Left ventricle myocardium superior (tissue), 1 donor: ENCODE results near the gene CDCP1. TPM values are rescaled to one million over a fixed set of nuclear protein-coding genes. Genes with fewer than 3 reads are reported as not detected.
A peak's percentile ranks its signal among the peaks of the same experiment; 100 is the strongest.
"Not testable (repeated sequence)": the region's sequence is repeated elsewhere in the genome, so short reads cannot be mapped to it uniquely, and the experiment has no call there.

Source experiments
- ATAC-seq: fragments of 200-7000 bp; cut with Tn5 transposase; one replicate; pipeline ENCODE4 v1.9.1; 2020; ENCODE audit warnings: mild to moderate bottlenecking, moderate library complexity
- DNase-seq: peaks from one replicate; pipeline ENCODE4 v3.0.0-alpha.2; 2020
- intact Hi-C: fragments of 100-400 bp; cut with micrococcal nuclease; formaldehyde crosslinking; loops from one replicate; pipeline ENCODE4 v1.11.0; 2022
- total RNA-seq: library from RNA; stranded (reverse); fragmentation: NEBNext Ultra II Directional; extraction: Animal tissue kit (Norgen Biotek cat#: 25700); gene quantifications from one replicate; pipeline ENCODE4 v1.2.1, GENCODE V29; 2021
- donor health status: DM: no; HTN: yes; CAD: no; lungs with severe emphysema.

Gene CDCP1
- total RNA-seq, 1 donor from 2014 or later, result 0.30 TPM

- intact Hi-C loops, result no loop called here
- DNase-seq (no peak), ATAC-seq (no peak)
Observed at GRCh38 chr3:45143673-45144671, 2.2 kb downstream of the CDCP1 start.

- ATAC-seq, result not testable (repeated sequence)
Observed at GRCh38 chr3:45140770-45141155, 5.4 kb downstream of the CDCP1 start.

DNA sequence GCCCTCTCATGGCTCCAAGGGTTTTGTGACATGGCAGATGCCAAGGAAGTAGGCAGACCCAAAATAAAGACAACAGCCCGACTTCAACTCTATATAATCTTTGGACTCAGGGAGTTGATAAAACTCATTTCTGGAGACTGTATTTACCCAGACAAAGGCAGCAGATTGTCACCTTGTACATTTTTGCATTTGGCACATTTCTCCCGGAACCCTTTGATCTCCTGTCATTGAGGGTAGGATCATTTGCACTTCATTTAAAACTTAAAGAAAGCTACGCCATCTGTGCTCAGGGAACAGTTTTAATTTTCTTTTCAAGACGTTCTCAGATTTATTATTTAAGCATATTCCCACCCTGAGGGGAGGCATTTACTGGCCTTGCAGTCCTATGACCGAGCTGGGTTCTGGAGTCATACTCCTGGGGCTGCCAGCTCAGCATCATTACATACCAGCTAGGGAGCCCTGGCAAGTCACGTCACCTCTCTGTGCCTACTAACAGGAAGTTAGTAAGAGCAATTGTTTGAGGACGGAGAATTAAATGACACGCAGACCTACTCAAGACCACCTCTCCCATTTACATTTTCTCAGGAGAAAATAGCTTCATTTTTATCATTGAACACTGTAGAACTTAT, 5.9 kb downstream of the CDCP1 start:
- ATAC-seq (no peak), DNase-seq (no peak)
- intact Hi-C loops, result no loop called here

More at GRCh38 chr3:45140770-45141155, 5.4 kb downstream of the CDCP1 start:
- DNase-seq, intact Hi-C loops: not testable (repeated sequence)

DNA sequence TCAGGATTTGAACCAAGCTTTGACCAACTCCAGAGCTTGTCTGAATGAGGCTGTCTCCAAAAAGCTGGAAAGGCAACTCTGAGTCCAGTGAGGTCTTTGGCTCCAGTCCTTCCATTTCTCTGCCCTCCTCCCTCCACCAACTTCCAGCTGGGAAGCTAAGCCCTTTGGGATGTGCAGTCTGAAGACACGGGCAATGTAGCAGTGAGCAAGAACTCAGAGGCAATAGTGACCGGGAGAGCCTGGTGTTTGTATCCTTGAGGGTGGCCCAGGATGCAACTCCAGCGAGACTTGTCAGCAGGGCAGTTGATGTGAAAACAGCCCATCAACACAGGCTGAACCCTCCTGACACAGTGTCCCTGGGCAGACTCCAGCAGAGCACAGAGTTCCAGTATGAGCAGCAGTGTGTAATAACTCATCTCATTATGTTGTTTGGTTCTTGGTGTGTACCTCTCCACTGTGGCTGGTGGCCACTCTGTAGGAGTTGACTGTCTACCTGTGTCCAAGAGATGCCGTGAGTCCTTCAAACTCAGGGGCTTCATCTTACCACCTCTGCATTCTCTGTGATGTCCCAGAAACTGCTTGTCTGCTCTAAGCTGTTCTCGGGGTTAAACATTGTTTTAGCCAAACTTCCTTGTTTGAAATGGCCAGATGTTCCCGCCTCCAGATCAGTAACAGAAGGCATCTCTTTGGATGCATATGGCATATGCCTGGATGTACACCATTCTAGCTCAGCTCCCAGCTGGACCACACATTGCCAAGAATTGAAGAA, 6.6 kb downstream of the CDCP1 start:
- ATAC-seq, result peak; percentile 23
- no peak for DNase-seq

DNA sequence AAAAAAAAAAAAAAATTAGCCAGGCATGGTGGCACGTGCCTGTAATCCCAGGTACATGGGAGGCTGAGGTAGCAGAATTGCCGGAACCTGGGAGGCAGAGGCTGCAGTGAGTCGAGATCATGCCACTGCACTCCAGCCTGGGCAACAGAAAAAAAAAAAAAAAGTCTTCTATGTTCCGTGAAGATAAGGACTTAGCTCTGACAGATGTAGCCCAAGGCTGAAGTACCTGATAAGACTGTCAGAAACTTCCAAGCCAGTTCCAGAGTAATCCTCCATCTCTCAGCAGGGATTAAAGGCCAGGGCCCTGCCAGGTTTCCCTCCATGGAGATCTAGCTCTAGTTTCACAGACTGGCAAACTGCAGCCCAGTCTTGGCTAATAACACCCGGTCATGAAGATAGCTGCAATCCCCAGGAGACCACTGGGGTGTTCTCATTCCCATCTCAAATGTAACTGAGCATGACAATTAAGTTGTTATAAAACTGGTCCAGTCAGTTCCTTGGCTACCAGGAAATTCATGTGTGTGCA, 8.5 kb downstream of the CDCP1 start:
- intact Hi-C loops, result no loop called here
- DNase-seq (no peak), ATAC-seq (no peak)

More for the DNA sequence above, 6.6 kb downstream of the CDCP1 start:
- intact Hi-C loops, result no loop called here

DNA sequence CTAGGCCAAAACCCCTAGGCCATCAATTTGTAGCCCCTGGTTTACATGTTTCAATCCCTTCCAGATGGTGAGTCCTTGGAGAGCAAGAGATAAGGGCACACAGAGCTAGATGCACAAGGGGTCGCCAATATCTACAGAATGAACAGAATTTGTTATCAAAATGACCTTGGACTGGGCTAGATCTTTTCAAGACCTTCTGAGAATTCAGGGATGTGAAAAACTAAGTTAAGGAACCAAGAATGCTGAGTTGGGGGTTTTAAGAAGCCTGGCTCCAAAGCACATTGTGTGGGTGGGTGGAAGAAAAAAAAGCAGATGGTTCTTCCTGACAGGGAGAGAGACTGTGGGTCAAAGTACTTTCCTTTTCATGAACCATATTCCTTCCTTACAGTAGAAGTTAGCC, 10.2 kb downstream of the CDCP1 start:
- intact Hi-C loops, result no loop called here
- ATAC-seq, result peak; percentile 23

GRCh38 chr3:45134758-45135521, 11.2 kb downstream of the CDCP1 start:
- DNase-seq (no peak), ATAC-seq (no peak)

More for the DNA sequence above, 10.2 kb downstream of the CDCP1 start:
- DNase-seq, result no peak

GRCh38 chr3:45132568-45133211, 13.5 kb downstream of the CDCP1 start:
- DNase-seq, result no peak
- intact Hi-C loops, result no loop called here
- no peak for ATAC-seq

More at GRCh38 chr3:45134758-45135521, 11.2 kb downstream of the CDCP1 start:
- intact Hi-C loops, result no loop called here

DNA sequence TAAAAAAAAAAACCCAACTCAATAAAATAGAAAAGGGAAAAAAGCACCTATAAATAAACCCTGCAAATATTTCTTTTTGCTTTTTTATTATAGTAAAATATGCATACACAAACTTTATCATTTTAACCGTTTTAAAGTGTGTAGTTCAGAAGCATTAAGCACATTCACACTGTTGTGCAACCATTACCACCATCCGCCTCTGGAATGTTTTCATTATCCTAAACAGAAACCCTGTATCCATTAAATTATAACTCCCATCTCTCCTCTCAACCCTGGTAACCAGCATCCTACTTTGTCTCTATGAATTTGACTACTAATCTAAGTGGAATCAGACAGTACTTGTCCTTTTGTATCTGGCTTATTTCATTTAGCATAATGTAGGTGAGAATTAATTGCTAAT, 15.0 kb downstream of the CDCP1 start:
- DNase-seq, result no peak
- intact Hi-C loops, result no loop called here
- ATAC-seq, result no peak

DNA sequence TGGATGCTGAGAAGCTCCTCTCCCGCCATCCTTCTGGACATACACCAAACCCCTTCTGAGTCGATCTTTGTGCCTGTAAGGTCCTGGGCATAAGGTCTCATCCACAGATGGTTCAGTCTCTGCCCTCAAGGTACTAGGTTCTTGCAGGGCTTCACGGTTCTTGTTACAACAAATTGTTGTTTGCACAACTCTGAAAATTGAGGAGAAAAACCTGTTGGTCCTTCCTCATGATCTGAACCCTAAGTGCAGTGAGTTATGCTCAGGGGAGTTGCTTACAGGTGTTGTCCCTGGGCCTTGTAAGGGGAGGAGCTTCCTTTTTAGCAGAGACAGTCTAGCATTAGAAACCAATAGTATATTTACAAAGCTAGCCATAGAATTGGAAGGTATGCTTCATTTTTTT, 15.7 kb downstream of the CDCP1 start:
- intact Hi-C loops, result no loop called here
- DNase-seq, result no peak
- ATAC-seq, result no peak

DNA sequence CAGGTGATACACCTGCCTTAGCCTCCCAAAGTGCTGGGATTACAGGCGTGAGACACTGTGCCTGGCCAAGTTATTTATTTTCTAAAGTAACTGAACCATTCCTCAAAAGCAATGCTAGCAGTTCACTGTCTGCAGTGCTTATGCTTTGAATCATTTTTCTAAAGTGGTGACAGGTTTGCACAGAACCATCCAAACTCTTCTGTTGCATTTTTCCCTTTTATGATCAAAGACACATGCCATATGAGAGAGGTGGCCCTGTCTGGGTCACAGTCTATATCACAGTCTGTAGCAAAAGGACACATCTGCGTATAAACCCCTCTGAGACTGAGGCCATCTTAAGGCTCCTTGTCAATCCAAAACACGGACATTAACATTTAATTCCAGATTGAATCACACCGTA, 17.2 kb downstream of the CDCP1 start:
- no peak for ATAC-seq
- intact Hi-C loops, result no loop called here
- DNase-seq, result no peak

DNA sequence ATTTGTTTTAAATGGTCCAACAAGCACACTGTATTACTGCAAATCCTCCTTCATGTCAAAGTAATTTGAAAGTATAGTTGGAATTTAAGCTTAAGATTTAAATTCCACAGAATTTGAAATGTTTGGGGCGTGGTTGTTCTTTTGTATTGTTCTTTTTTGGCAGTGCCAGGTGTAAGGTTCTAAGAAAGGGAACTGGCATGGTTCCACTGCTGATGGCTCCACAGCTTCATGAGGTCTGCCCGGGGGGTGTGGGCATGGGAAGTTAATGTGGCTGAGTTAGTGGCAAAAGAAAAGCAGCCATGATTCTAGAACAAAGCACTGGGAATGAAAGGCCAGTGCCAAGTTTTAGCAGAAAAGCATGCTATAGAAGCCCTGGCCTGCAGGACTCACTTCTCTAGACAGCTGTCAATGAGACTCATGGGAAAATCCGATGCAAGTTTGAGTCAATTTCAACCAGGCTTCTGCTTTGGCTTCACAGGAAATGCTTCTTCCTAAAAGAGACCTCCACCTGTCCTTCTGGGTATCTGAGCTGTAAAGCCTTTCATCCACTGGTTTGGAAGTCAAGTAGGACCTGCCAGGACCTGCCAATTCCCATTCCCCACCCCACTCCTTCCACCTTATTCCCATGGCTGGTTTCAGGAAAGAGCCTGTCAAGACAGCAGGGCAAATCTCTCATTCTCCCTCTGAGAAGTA, 18.9 kb downstream of the CDCP1 start:
- ATAC-seq (no peak), DNase-seq (no peak)
- intact Hi-C loops, result no loop called here

DNA sequence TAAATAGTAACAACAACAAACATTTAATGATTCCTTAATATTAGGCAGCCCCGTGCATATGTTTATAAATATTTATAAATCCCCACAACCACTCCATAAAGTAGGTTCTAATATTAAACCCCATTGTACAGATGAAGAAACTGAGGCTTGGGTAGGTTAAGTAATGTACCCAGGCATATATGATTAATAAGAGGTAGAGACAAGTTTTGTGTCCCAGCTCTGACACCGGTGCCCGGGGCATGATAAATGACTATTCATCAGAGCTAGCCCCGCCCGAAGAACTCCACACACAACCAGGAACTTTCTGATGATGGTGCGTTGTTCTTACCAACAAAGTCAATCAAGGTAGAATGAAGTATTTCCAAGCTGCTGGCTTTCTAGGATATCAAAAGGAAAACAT, 19.4 kb downstream of the CDCP1 start:
- intact Hi-C loops, result no loop called here
- ATAC-seq (no peak), DNase-seq (no peak)

- DNase-seq, result peak; percentile 31
- intact Hi-C loops, result no loop called here
- ATAC-seq, result peak; percentile 94
Observed at GRCh38 chr3:45125550-45126026, 20.6 kb downstream of the CDCP1 start.

DNA sequence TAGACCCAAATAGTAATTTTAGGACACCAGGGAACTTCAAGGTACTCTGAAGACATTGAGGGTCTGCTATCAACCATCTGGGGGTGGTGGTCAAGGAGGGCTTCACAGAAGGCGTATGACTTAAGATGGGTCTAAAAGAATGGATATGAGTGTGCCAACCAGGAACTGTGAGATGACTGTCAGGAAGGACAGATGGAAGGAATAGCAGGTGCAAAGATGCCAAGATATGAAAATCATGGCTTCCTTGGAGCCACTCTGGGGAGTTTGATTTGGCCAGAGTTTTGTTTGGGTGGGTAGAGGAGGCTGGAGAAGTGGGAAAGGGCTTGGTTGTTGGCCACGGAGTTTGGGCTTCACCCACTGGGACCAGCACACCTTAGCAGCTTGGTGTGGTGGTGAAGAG, 21.2 kb downstream of the CDCP1 start:
- intact Hi-C loops, result no loop called here
- DNase-seq, result no peak
- no peak for ATAC-seq

- intact Hi-C loops, result no loop called here
- DNase-seq, result no peak
- ATAC-seq, result peak; percentile 35
Observed at GRCh38 chr3:45124352-45124751, 21.8 kb downstream of the CDCP1 start.

DNA sequence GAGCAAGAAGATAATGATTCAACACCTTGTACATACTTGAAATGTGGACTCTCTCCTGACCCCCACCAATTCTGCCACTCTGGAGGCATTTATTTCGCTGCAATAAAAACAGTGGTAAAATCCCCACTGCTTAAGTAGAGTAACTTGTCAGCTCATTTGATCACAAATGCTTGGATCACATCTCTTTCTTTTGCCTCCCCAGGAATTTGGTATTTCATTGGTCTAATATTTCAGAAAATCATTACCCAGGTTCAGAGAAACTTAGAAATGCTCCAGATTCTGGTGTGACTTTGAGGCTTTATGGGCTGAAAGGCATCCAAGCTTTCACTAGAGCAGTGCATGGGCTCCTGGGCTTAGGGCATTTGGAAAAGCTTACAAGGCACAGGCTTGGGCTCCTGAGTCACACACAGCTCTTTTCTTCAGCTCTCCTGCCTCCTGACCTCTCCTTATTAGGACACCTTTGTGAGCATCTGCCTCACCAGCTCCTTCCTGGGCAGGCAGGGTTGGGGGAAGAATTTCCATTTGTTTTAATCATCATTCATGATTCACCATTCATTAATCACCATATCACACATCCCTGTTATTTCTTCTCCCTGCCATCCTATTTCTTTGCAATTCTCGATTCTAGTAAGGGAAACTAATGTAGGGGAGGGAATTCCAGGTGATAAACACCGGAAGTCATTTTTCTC, 22.5 kb downstream of the CDCP1 start:
- intact Hi-C loops, result no loop called here
- no peak for DNase-seq
- no peak for ATAC-seq
